LNCAP (cell line): Measurements from ENCODE around the gene LIPG.

ENCODE experiments used
- TF ChIP-seq, protein P1 (sequence below): fragments of 450-650 bp; IDR thresholded peaks from 2 replicates; pipeline ENCODE4 v1.5.1; 2017; ENCODE audit warnings: mild to moderate bottlenecking

LIPG gene

DNA sequence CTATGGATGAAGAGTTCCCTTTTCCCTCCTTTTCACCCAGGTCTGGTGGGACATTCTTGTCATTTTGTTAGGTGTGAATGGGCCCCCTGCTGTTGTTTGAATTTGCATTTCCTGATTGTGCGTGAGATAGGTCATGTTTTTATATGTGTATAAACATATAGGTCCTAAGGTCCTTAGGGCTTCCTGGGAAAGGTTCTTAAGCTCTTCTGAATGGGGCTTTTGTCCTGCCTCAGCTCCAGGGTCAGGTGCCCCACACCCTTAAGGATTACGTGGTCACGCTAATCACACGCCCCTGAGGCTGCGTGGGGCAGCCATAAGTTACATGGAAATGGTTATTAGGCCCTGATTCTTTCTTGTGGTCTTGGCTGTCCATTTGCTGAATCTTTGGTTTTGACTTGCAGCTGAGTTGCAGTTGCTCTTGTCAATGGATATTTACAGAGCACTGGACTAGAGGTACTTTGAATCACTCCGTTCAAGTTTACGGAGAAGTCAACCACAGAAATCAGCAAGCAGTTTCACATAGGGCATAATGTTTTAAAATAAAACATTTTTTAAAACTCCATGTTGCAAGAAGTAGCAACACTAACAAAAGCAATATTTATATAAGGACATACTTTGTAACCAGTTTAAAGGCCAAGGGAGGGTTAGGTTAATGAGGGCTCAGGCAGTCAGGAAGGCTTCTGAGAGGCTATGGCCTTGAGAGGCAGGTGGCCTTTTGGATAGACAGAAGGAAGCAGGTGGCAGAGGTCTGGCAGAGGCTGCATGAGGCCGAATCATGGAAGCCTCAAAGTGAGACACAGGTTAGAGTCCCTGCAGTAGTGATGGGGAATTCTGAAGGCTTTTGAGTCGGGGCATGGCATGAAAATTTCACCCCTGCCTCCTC, 24.2 kb downstream of the LIPG start:
- TF ChIP-seq, protein P1, sequence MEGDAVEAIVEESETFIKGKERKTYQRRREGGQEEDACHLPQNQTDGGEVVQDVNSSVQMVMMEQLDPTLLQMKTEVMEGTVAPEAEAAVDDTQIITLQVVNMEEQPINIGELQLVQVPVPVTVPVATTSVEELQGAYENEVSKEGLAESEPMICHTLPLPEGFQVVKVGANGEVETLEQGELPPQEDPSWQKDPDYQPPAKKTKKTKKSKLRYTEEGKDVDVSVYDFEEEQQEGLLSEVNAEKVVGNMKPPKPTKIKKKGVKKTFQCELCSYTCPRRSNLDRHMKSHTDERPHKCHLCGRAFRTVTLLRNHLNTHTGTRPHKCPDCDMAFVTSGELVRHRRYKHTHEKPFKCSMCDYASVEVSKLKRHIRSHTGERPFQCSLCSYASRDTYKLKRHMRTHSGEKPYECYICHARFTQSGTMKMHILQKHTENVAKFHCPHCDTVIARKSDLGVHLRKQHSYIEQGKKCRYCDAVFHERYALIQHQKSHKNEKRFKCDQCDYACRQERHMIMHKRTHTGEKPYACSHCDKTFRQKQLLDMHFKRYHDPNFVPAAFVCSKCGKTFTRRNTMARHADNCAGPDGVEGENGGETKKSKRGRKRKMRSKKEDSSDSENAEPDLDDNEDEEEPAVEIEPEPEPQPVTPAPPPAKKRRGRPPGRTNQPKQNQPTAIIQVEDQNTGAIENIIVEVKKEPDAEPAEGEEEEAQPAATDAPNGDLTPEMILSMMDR = no peak

DNA sequence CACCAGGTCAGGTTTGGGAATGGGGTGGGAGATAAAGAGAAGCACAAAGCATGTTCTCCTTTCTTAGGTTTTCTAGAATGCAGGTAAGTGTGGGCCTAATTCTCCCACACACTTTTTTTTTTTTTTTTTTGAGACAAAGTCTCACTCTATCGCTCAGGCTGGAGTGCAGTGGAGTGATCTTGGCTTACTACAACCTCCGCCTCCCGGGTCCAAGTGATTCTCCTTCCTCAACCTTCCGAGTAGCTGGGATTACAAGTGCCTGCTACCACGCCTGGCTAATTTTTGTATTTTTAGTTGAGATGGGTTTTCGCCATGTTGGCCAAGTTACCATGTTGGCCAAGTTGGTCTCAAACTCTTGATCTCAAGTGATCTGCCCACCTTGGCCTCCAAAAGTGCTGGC, 26.3 kb downstream of the LIPG start:
- TF ChIP-seq, protein P1 = no peak

DNA sequence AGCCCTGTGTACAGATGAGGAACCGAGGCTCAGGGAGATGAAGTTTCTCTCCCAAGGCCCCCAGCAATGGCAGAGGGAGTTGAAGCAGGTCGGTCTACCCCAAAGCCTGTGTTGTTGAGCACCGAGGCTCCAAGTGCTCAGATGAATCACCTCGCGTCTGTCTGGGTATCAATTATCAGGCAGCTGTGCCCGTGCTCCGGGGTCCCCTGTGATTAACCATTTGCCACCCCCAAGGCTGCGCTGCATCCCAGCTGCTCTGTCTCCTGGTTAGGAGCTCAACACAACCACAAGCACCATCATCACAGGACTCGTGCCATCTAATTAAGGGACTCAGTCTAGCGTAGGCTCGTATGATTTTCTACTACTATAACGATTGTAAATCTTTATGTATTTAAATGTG, 27.1 kb downstream of the LIPG start:
- TF ChIP-seq, protein P1 = no peak

DNA sequence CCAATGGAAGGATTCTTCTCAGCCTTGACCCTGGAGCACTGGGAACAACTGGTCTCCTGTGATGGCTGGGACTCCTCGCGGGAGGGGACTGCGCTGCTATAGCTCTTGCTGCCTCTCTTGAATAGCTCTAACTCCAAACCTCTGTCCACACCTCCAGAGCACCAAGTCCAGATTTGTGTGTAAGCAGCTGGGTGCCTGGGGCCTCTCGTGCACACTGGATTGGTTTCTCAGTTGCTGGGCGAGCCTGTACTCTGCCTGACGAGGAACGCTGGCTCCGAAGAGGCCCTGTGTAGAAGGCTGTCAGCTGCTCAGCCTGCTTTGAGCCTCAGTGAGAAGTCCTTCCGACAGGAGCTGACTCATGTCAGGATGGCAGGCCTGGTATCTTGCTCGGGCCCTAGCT, 28.8 kb downstream of the LIPG start:
- TF ChIP-seq, protein P1 = no peak

DNA sequence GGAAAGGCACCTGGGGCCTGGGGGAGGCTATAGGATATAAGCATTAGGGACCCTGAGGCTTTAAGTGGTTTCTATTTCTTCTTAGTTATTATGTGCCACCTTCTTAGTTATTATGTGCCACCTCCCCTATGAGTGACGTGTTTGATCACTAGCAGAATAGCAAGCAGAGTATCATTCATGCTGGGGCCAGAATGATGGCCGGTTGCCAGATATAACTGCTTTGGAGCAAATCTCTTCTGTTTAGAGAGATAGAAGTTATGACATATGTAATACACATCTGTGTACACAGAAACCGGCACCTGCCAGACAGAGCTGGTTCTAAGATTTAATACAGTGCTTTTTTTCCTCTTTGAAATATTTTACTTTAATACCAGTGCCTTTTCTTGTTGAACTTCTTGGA, 29.4 kb downstream of the LIPG start:
- TF ChIP-seq, protein P1 = no peak

DNA sequence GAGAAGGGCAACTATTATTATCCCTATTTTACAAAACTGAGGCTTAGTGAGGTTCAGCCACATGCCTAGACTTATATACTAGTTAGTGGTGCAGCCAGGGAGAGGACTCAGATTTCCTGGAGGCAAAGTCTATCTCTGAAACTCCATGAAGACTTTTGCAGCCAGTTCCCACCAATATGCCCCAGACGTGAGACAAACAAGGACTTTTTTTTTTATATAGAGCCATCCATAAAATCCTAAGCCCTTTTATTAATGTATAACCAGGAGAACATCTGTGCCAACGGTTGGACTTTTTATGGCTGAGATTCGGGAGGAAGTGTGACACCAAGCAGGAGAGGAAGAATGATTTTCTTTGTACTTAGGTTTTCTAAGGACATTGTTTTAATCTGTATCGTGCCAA, 29.9 kb downstream of the LIPG start:
- TF ChIP-seq, protein P1 = no peak

DNA sequence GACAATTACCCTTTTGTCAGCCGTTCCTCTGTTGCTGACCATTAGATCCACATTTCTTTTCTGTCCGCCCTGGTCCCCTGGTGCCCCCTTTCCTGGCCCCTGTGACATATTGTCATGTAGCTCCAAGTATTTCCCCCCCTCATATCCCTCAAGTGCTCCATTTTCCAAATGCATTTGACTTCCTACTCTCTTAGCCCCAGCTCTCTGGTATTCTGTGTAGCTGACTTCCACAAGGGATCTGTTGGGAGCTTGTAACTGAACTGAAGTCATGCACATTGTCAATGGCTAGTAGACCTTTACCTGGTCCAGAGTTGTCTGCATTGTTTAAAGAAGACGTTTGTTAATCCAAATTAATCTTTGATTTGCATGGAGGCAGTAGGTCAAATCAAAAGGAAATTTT, 34.8 kb downstream of the LIPG start:
- TF ChIP-seq, protein P1 = no peak
